NCI-H748 (cell line): Measurements from ENCODE around the gene VAV2.

Experiments
- DNase-seq: peaks from one replicate; lab custom pipeline; 2025; ENCODE audit not compliant: unreplicated experiment; lab: John Stamatoyannopoulos, UW

Gene VAV2

GRCh38 chr9:133843751-133844397, 148.2 kb downstream of the VAV2 start:
- DNase-seq = no peak

- DNase-seq = no peak
Observed at GRCh38 chr9:133843250-133843649, 148.9 kb downstream of the VAV2 start.

GRCh38 chr9:133842721-133843227, 149.3 kb downstream of the VAV2 start:
- peak; percentile 97 for DNase-seq

GRCh38 chr9:133842174-133842573, 149.9 kb downstream of the VAV2 start:
- DNase-seq = peak; percentile 62

GRCh38 chr9:133841167-133841812, 150.8 kb downstream of the VAV2 start:
- DNase-seq = no peak

GRCh38 chr9:133839822-133840329, 152.2 kb downstream of the VAV2 start:
- no peak for DNase-seq

- DNase-seq = no peak
Observed at GRCh38 chr9:133838859-133839507, 153.1 kb downstream of the VAV2 start.

- no peak for DNase-seq
Observed at GRCh38 chr9:133837627-133838597, 154.2 kb downstream of the VAV2 start.

- no peak for DNase-seq
Observed at GRCh38 chr9:133836818-133837217, 155.3 kb downstream of the VAV2 start.

GRCh38 chr9:133836001-133836758, 155.9 kb downstream of the VAV2 start:
- DNase-seq = no peak

GRCh38 chr9:133835262-133835901, 156.7 kb downstream of the VAV2 start:
- no peak for DNase-seq

- no peak for DNase-seq
Observed at GRCh38 chr9:133834080-133834976, 157.8 kb downstream of the VAV2 start.

GRCh38 chr9:133833388-133834025, 158.6 kb downstream of the VAV2 start:
- no peak for DNase-seq

- DNase-seq = no peak
Observed at GRCh38 chr9:133832877-133833276, 159.2 kb downstream of the VAV2 start.

- no peak for DNase-seq
Observed at GRCh38 chr9:133830711-133831110, 161.4 kb downstream of the VAV2 start.

- DNase-seq = no peak
Observed at GRCh38 chr9:133830310-133830709, 161.8 kb downstream of the VAV2 start.

- DNase-seq = no peak
Observed at GRCh38 chr9:133828338-133828997, 163.7 kb downstream of the VAV2 start.
